Upper lobe of left lung (tissue), 4 donors: ENCODE results near the gene FILIP1L.

ENCODE experiments used
- EP300 ChIP-seq, 4 donors: sonication (generic); formaldehyde crosslinking; IDR thresholded peaks; one replicate each; pipeline ENCODE4 v1.5.1; 2017; ENCODE audit warnings: antibody characterized with exemption in 4 of 4, control low read depth in 2 of 4
- POLR2A ChIP-seq, 4 donors: fragments of 450-650 bp; IDR thresholded peaks; one replicate each; pipeline ENCODE4 v1.5.1; 2016 to 2017; ENCODE audit warnings: antibody characterized with exemption in 4 of 4, mild to moderate bottlenecking in 2 of 4
- POLR2AphosphoS5 ChIP-seq, 2 donors: sonication (generic); formaldehyde crosslinking; IDR thresholded peaks; one replicate each; pipeline ENCODE4 v1.5.1; 2017; ENCODE audit warnings: antibody characterized with exemption in 2 of 2
- TF ChIP-seq, protein P1 (sequence below), 6 experiments: fragments of 450-650 bp in 4 of 6; fragments of 200-600 bp in 2 of 6; sonication (generic) in 2 of 6; IDR thresholded peaks; one replicate each; pipeline ENCODE4 v1.5.1; 2016 to 2019; ENCODE audit warnings: antibody characterized with exemption in 6 of 6

GRCh38 chr3:100022506-100022905 lies 91.8 kb downstream of the FILIP1L start:
- TF ChIP-seq POLR2A (IDR thresholded peaks at IDR 0.05) (no peak), EP300 (IDR thresholded peaks at IDR 0.05) (no peak), POLR2AphosphoS5 (IDR thresholded peaks at IDR 0.05) (no peak)
- TF ChIP-seq, protein P1, sequence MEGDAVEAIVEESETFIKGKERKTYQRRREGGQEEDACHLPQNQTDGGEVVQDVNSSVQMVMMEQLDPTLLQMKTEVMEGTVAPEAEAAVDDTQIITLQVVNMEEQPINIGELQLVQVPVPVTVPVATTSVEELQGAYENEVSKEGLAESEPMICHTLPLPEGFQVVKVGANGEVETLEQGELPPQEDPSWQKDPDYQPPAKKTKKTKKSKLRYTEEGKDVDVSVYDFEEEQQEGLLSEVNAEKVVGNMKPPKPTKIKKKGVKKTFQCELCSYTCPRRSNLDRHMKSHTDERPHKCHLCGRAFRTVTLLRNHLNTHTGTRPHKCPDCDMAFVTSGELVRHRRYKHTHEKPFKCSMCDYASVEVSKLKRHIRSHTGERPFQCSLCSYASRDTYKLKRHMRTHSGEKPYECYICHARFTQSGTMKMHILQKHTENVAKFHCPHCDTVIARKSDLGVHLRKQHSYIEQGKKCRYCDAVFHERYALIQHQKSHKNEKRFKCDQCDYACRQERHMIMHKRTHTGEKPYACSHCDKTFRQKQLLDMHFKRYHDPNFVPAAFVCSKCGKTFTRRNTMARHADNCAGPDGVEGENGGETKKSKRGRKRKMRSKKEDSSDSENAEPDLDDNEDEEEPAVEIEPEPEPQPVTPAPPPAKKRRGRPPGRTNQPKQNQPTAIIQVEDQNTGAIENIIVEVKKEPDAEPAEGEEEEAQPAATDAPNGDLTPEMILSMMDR (IDR thresholded peaks at IDR 0.05), result no peak
